OCI-LY1 (cell line): ENCODE data around the gene POLL.

Source experiments
- H2AFZ ChIP-seq: fragments of 200-600 bp; sonication (generic), shearing (Covaris generic); 2 replicates; pipeline ENCODE4 v1.6.0; 2014; ENCODE audit warnings: antibody characterized with exemption, mild to moderate bottlenecking, low read length
- H3F3A ChIP-seq: fragments of 200-600 bp; sonication (generic), shearing (Covaris generic); 2 replicates; pipeline ENCODE4 v1.6.0; 2014; ENCODE audit warnings: mild to moderate bottlenecking, antibody characterized with exemption, low read length, moderate library complexity; ENCODE audit not compliant: insufficient read depth
- H3K27ac ChIP-seq: fragments of 200-600 bp; sonication (generic); 2 replicates; pipeline ENCODE4 v1.5.1; 2014; ENCODE audit warnings: low read length, mixed run types, mild to moderate bottlenecking, low read depth; ENCODE audit not compliant: poor library complexity, severe bottlenecking
- H3K27me3 ChIP-seq: fragments of 200-600 bp; sonication (generic); 2 replicates; pipeline ENCODE4 v1.6.0; 2014; ENCODE audit warnings: antibody characterized with exemption, mild to moderate bottlenecking, low read length, moderate library complexity; ENCODE audit not compliant: insufficient read depth
- H3K36me3 ChIP-seq: fragments of 200-600 bp; sonication (generic); 2 replicates; pipeline ENCODE4 v1.6.1; 2014; ENCODE audit warnings: mild to moderate bottlenecking, antibody characterized with exemption, low read length, moderate library complexity, mixed read lengths; ENCODE audit not compliant: insufficient read depth
- H3K4me1 ChIP-seq: fragments of 200-600 bp; sonication (generic); 2 replicates; pipeline ENCODE4 v1.5.1; 2014; ENCODE audit warnings: mild to moderate bottlenecking, low read length, moderate library complexity; ENCODE audit not compliant: insufficient read depth, severe bottlenecking
- H3K4me2 ChIP-seq: fragments of 200-600 bp; sonication (generic), shearing (Covaris generic); 2 replicates; pipeline ENCODE4 v1.6.1; 2014; ENCODE audit warnings: low read length
- H3K4me3 ChIP-seq: fragments of 200-600 bp; sonication (generic); 2 replicates; pipeline ENCODE4 v1.5.1; 2014; ENCODE audit warnings: low read length, low read depth, mild to moderate bottlenecking, mixed read lengths; ENCODE audit not compliant: poor library complexity, severe bottlenecking
- H3K79me2 ChIP-seq: fragments of 200-600 bp; shearing (Covaris generic); 2 replicates; pipeline ENCODE4 v1.6.1; 2016; ENCODE audit warnings: mixed run types, low read length, mixed read lengths; ENCODE audit not compliant: insufficient read depth
- H3K9ac ChIP-seq: fragments of 200-600 bp; sonication (generic), shearing (Covaris generic); 2 replicates; pipeline ENCODE4 v1.6.1; 2014; ENCODE audit warnings: mild to moderate bottlenecking, low read length, mixed read lengths
- H3K9me2 ChIP-seq: fragments of 200-600 bp; sonication (generic), shearing (Covaris generic); 2 replicates; pipeline ENCODE4 v1.6.1; 2014; ENCODE audit warnings: low read depth, mild to moderate bottlenecking, low read length, mixed read lengths
- H3K9me3 ChIP-seq: fragments of 200-600 bp; shearing (Covaris generic); 2 replicates; pipeline ENCODE4 v1.6.1; 2014; ENCODE audit warnings: low read length, mixed read lengths
- H4K20me1 ChIP-seq: fragments of 200-600 bp; sonication (generic), shearing (Covaris generic); 2 replicates; pipeline ENCODE4 v1.6.0; 2016; ENCODE audit warnings: mild to moderate bottlenecking, low read length; ENCODE audit not compliant: insufficient read depth
- CTCF ChIP-seq: fragments of 200-600 bp; sonication (generic), shearing (Covaris generic); IDR thresholded peaks from 2 replicates; pipeline ENCODE4 v1.5.1; 2017; ENCODE audit warnings: mild to moderate bottlenecking, antibody characterized with exemption, low read length, moderate library complexity, mixed read lengths
- EZH2 ChIP-seq: fragments of 200-600 bp; sonication (generic), shearing (Covaris generic); IDR thresholded peaks from 2 replicates; pipeline ENCODE4 v1.8.0; 2017; ENCODE audit warnings: borderline replicate concordance, mixed run types, mild to moderate bottlenecking, antibody characterized with exemption, low read length, moderate library complexity, mixed read lengths

POLL gene

GRCh38 chr10:101570428-101571270 is 17.4 kb downstream of the POLL start:
- Histone ChIP-seq H3K79me2 (no peaks in the 10 kb centered on the region), H3K4me1 (peaks cover 10% of the 10 kb centered on the region), H3K36me3 (no peaks in the 10 kb centered on the region), H2AFZ (no peak overlapping the region), H3K9me3 (no peaks in the 10 kb centered on the region), H3K27ac (no peak overlapping the region), H3K4me2 (peak overlapping the region; percentile 93), H3K9me2 (no peaks in the 10 kb centered on the region), H4K20me1 (no peaks in the 10 kb centered on the region), H3K27me3 (no peaks in the 10 kb centered on the region), H3K4me3 (peak overlapping the region; percentile 74), H3K9ac (no peak overlapping the region; the same call in 1 of the 2 replicates), H3F3A (no peaks in the 10 kb centered on the region)
- TF ChIP-seq CTCF (no peak), EZH2 (no peak)

GRCh38 chr10:101569622-101570427 is 18.2 kb downstream of the POLL start:
- peak overlapping the region; percentile 93 for H3K4me2 ChIP-seq
- peak; percentile 46 for TF ChIP-seq CTCF
- TF ChIP-seq EZH2 = no peak
- no peaks in the 10 kb centered on the region for H4K20me1 ChIP-seq
- no peaks in the 10 kb centered on the region for H3K9me3 ChIP-seq
- 0 out of 2 replicates have a peak overlapping the region, but pooled peaks have one; percentile 86 for H2AFZ ChIP-seq
- no peaks in the 10 kb centered on the region for H3F3A ChIP-seq
- no peaks in the 10 kb centered on the region for H3K79me2 ChIP-seq
- H3K36me3 ChIP-seq = no peaks in the 10 kb centered on the region
- H3K9ac ChIP-seq = peak overlapping the region; percentile 65
- no peaks in the 10 kb centered on the region for H3K9me2 ChIP-seq
- peak overlapping the region; percentile 74 for H3K4me3 ChIP-seq
- H3K4me1 ChIP-seq = peaks cover 10% of the 10 kb centered on the region
- no peaks in the 10 kb centered on the region for H3K27me3 ChIP-seq
- no peak overlapping the region for H3K27ac ChIP-seq

- peak overlapping the region; percentile 74 for H3K4me3 ChIP-seq
- H3K4me2 ChIP-seq = peak overlapping the region; percentile 93
- H3K27ac ChIP-seq = no peak overlapping the region
- H3K4me1 ChIP-seq = peaks cover 10% of the 10 kb centered on the region
- H3K27me3 ChIP-seq = no peaks in the 10 kb centered on the region
- no peaks in the 10 kb centered on the region for H3K36me3 ChIP-seq
- H3K79me2 ChIP-seq = no peaks in the 10 kb centered on the region
- H3K9me2 ChIP-seq = no peaks in the 10 kb centered on the region
- no peaks in the 10 kb centered on the region for H3F3A ChIP-seq
- no peak overlapping the region for H2AFZ ChIP-seq
- H3K9me3 ChIP-seq = no peaks in the 10 kb centered on the region
- no peak overlapping the region for H3K9ac ChIP-seq
- H4K20me1 ChIP-seq = no peaks in the 10 kb centered on the region
- TF ChIP-seq EZH2 = no peak
- TF ChIP-seq CTCF = no peak
Observed at GRCh38 chr10:101569323-101569621, 18.8 kb downstream of the POLL start.
